H1 (cell line): ENCODE results near the gene LIMK2. TPM values are rescaled to one million over a fixed set of nuclear protein-coding genes. Genes with fewer than 3 reads are reported as not detected.

ENCODE experiments used
- CTCF ChIA-PET: fragments of 300-600 bp; sonication (Branson Sonifier 250); formaldehyde crosslinking; loops from one replicate; lab custom pipeline; 2021; ENCODE audit not compliant: partially characterized antibody; lab: Charles Lee
- POLR2A ChIA-PET: fragments of 300-600 bp; sonication (Branson Sonifier 250); formaldehyde crosslinking; loops from one replicate; lab custom pipeline; 2021; ENCODE audit warnings: inconsistent platforms; ENCODE audit not compliant: partially characterized antibody; lab: Charles Lee
- DNase-seq, 2 experiments: peaks; one replicate each; pipeline versions ENCODE4 v3.0.0 to v3.0.0-alpha.2; 2010 to 2022; ENCODE audit warnings: low spot score in 2 of 2, low read depth in 1 of 2, mixed read lengths in 1 of 2
- FAIRE-seq: peaks from 2 replicates; lab custom pipeline; 2011; peaks lifted over from hg19 to GRCh38; lab: Jason Lieb, UNC
- H2AFZ ChIP-seq: 2 replicates; pipeline ENCODE4 v1.8.1; 2012; ENCODE audit warnings: low read length, inconsistent platforms
- H2AK5ac ChIP-seq: 2 replicates; pipeline ENCODE4 v1.6.1; 2013; ENCODE audit warnings: low read depth, low read length
- H2BK120ac ChIP-seq: replicated peaks from 2 replicates; pipeline ENCODE3; 2013; ENCODE audit warnings: low read depth, low read length, inconsistent platforms
- H2BK12ac ChIP-seq: 2 replicates; pipeline ENCODE4 v1.6.1; 2013; ENCODE audit warnings: low read depth, low read length
- H2BK15ac ChIP-seq: 2 replicates; pipeline ENCODE4 v1.6.1; 2013; ENCODE audit warnings: low read length
- H2BK20ac ChIP-seq: 2 replicates; pipeline ENCODE4 v1.6.1; 2013; ENCODE audit warnings: low read length
- H2BK5ac ChIP-seq: 2 replicates; pipeline ENCODE4 v1.6.1; 2013; ENCODE audit warnings: low read depth, low read length
- H3K14ac ChIP-seq: 2 replicates; pipeline ENCODE4 v1.6.1; 2013; ENCODE audit warnings: inconsistent platforms; ENCODE audit not compliant: insufficient read length
- H3K18ac ChIP-seq: 2 replicates; pipeline ENCODE4 v1.6.1; 2013; ENCODE audit warnings: low read length; ENCODE audit errors: extremely low read depth
- H3K23ac ChIP-seq: 2 replicates; pipeline ENCODE4 v1.6.1; 2013; ENCODE audit warnings: inconsistent platforms; ENCODE audit not compliant: insufficient read length
- H3K23me2 ChIP-seq: 2 replicates; pipeline ENCODE4 v1.6.1; 2013; ENCODE audit warnings: low read depth, low read length
- H3K27ac ChIP-seq: 2 replicates; pipeline ENCODE4 v1.6.1; 2011; ENCODE audit warnings: low read depth, low read length, inconsistent platforms
- H3K27me3 ChIP-seq, 4 experiments: replicated peaks in 1 of 4; 1 replicate in 1 of 4; 2 replicates in 3 of 4; pipeline versions ENCODE4 v1.6.1 to v1.8.1; 2011 to 2013; ENCODE audit warnings: low read length in 3 of 4, mild to moderate bottlenecking in 3 of 4, inconsistent platforms in 2 of 4, mixed read lengths in 2 of 4, moderate library complexity in 1 of 4; ENCODE audit not compliant: control insufficient read depth in 3 of 4, insufficient read depth in 3 of 4; ENCODE audit errors: extremely low read depth in 1 of 4
- H3K36me3 ChIP-seq, 4 experiments: 2 replicates each; pipeline versions ENCODE4 v1.6.1 to v1.8.1; 2011 to 2013; ENCODE audit warnings: mild to moderate bottlenecking in 4 of 4, low read length in 3 of 4, moderate library complexity in 2 of 4, control low read depth in 1 of 4, inconsistent platforms in 1 of 4; ENCODE audit not compliant: insufficient read depth in 4 of 4, control insufficient read depth in 2 of 4
- H3K4ac ChIP-seq: replicated peaks from 2 replicates; pipeline ENCODE3; 2013; ENCODE audit warnings: low read length, low read depth, mixed read lengths, inconsistent platforms; ENCODE audit not compliant: insufficient read length
- H3K4me1 ChIP-seq, 4 experiments: replicated peaks in 1 of 4; 1 replicate in 1 of 4; 2 replicates in 3 of 4; pipeline versions ENCODE4 v1.6.1 to v1.8.1; 2011 to 2013; ENCODE audit warnings: low read length in 3 of 4, inconsistent platforms in 2 of 4, mixed read lengths in 1 of 4; ENCODE audit not compliant: insufficient read depth in 4 of 4, control insufficient read depth in 3 of 4
- H3K4me2 ChIP-seq, 2 experiments: 2 replicates each; pipeline versions ENCODE4 v1.6.1 to v1.8.1; 2011 to 2013; ENCODE audit warnings: low read depth in 2 of 2, low read length in 2 of 2, control low read depth in 1 of 2, inconsistent platforms in 1 of 2, mild to moderate bottlenecking in 1 of 2; ENCODE audit not compliant: insufficient read depth in 1 of 2
- H3K4me3 ChIP-seq, 4 experiments: fragments of 200-600, 300-600 bp in 1 of 4; sonication (generic), shearing (Covaris generic), sonication (Bioruptor Twin) in 1 of 4; 2 replicates each; pipeline versions ENCODE4 v1.5.1 to v1.8.1; 2011 to 2016; ENCODE audit warnings: low read length in 4 of 4, low read depth in 3 of 4, control low read depth in 2 of 4, inconsistent platforms in 2 of 4, mild to moderate bottlenecking in 2 of 4, mixed read lengths in 1 of 4, moderate library complexity in 1 of 4; ENCODE audit not compliant: insufficient read depth in 2 of 4; ENCODE audit errors: extremely low read depth in 1 of 4
- H3K56ac ChIP-seq: replicated peaks from 2 replicates; pipeline ENCODE3; 2013; ENCODE audit warnings: low read depth, mild to moderate bottlenecking, mixed read lengths, low read length, inconsistent platforms; ENCODE audit not compliant: insufficient read length
- H3K79me1 ChIP-seq: 2 replicates; pipeline ENCODE4 v1.6.1; 2013; ENCODE audit warnings: low read depth, low read length, control low read depth
- H3K79me2 ChIP-seq, 2 experiments: 2 replicates each; pipeline versions ENCODE4 v1.6.1 to v1.8.1; 2012 to 2013; ENCODE audit warnings: low read length in 2 of 2, mild to moderate bottlenecking in 2 of 2, inconsistent platforms in 1 of 2; ENCODE audit not compliant: insufficient read depth in 2 of 2, control insufficient read depth in 1 of 2
- H3K9ac ChIP-seq, 4 experiments: replicated peaks in 1 of 4; 1 replicate in 1 of 4; 2 replicates in 3 of 4; pipeline versions ENCODE4 v1.6.1 to v1.8.1; 2011 to 2013; ENCODE audit warnings: low read depth in 3 of 4, low read length in 3 of 4, control low read depth in 2 of 4, mild to moderate bottlenecking in 2 of 4, moderate library complexity in 2 of 4, inconsistent platforms in 1 of 4; ENCODE audit errors: extremely low read depth in 1 of 4
- H3K9me3 ChIP-seq, 2 experiments: 2 replicates each; pipeline versions ENCODE4 v1.6.1 to v1.8.1; 2012 to 2013; ENCODE audit warnings: mild to moderate bottlenecking in 2 of 2, moderate library complexity in 2 of 2, control low read depth in 1 of 2, inconsistent platforms in 1 of 2, low read depth in 1 of 2, low read length in 1 of 2, mixed read lengths in 1 of 2; ENCODE audit not compliant: insufficient read depth in 2 of 2
- H4K20me1 ChIP-seq, 2 experiments: replicated peaks in 1 of 2; 2 replicates each; pipeline versions ENCODE3 to v1.8.1; 2011 to 2013; ENCODE audit warnings: inconsistent platforms in 2 of 2, low read length in 2 of 2, mild to moderate bottlenecking in 1 of 2; ENCODE audit not compliant: insufficient read depth in 2 of 2, control insufficient read depth in 1 of 2
- H4K5ac ChIP-seq: 2 replicates; pipeline ENCODE4 v1.6.1; 2013; ENCODE audit warnings: low read length, low read depth, mixed read lengths, inconsistent platforms; ENCODE audit not compliant: insufficient read length
- H4K8ac ChIP-seq: 2 replicates; pipeline ENCODE4 v1.8.0; 2013; ENCODE audit warnings: mild to moderate bottlenecking, moderate library complexity, low read length, inconsistent platforms; ENCODE audit not compliant: insufficient read depth; ENCODE audit errors: extremely low read depth
- H4K91ac ChIP-seq: replicated peaks from 2 replicates; pipeline ENCODE3; 2013; ENCODE audit warnings: low read length, mixed read lengths, inconsistent platforms; ENCODE audit not compliant: insufficient read length
- CTBP2 ChIP-seq: IDR thresholded peaks from 2 replicates; pipeline ENCODE4 v1.7.0; 2011; ENCODE audit warnings: borderline replicate concordance, mild to moderate bottlenecking, moderate library complexity, mixed read lengths, low read length; ENCODE audit not compliant: insufficient read depth, insufficient read length
- E2F6 ChIP-seq: IDR thresholded peaks from 2 replicates; pipeline ENCODE4 v1.6.1; 2012; ENCODE audit warnings: inconsistent platforms
- EZH2 ChIP-seq: fragments of 200-600 bp; sonication (generic); IDR thresholded peaks from 2 replicates; pipeline ENCODE4 v1.7.1; 2012; ENCODE audit warnings: low read depth, mild to moderate bottlenecking, moderate library complexity, low read length, inconsistent platforms; ENCODE audit not compliant: severe bottlenecking
- GTF2F1 ChIP-seq: IDR thresholded peaks from 2 replicates; pipeline ENCODE4 v1.6.1; 2012; ENCODE audit warnings: low read depth, low read length, improper control_type of control experiment, borderline replicate concordance
- KDM5A ChIP-seq: fragments of 200-600 bp; IDR thresholded peaks from 2 replicates; pipeline ENCODE4 v1.7.1; 2012; ENCODE audit warnings: mild to moderate bottlenecking, low read length, inconsistent platforms, mixed read lengths
- RBBP5 ChIP-seq: IDR thresholded peaks from 2 replicates; pipeline ENCODE4 v1.7.1; 2012; ENCODE audit warnings: low read depth, mild to moderate bottlenecking, inconsistent platforms, low read length, moderate library complexity, borderline replicate concordance
- SRF ChIP-seq: IDR thresholded peaks from 2 replicates; pipeline ENCODE4 v1.6.1; 2011; ENCODE audit warnings: mild to moderate bottlenecking, low read depth, low read length, moderate library complexity
- WGBS, 2 experiments: shearing (Covaris generic) in 1 of 2; methylation state at CpG; one replicate each; pipeline versions ENCODE4 v1.1.6 to v1.1.7; 2013 to 2015; ENCODE audit warnings: low lambda C conversion rate in 2 of 2, mixed read lengths in 2 of 2, inconsistent platforms in 1 of 2, low coverage in 1 of 2, missing lambda C conversion rate in 1 of 2; ENCODE audit not compliant: insufficient replicate concordance in 2 of 2, insufficient coverage in 1 of 2, insufficient read length in 1 of 2; ENCODE audit errors: extremely low coverage in 1 of 2, missing lambda C conversion rate in 1 of 2; 5-methylcytosine and 5-hydroxymethylcytosine counted together
- polyA plus RNA-seq, 7 experiments: library from polyadenylated mRNA; depleted of rRNA in 3 of 7; stranded (reverse) in 5 of 7; unstranded in 2 of 7; fragments of >200 nt in 5 of 7; fragments of 200-250 nt in 2 of 7; gene quantifications; 1 replicate in 5 of 7; 2 replicates in 1 of 7; 4 replicates in 1 of 7; pipeline versions ENCODE4 v1.2.1 to v1.2.3, GENCODE V29; 2011 to 2013; ENCODE audit warnings: missing spikeins in 2 of 7, mixed read lengths in 2 of 7
- total RNA-seq: library from RNA; stranded (reverse); fragmentation: NEBNext Ultra II Directional; extraction: Animal tissue kit (Norgen Biotek cat#: 25700); gene quantifications from 2 replicates; pipeline ENCODE4 v1.2.1, GENCODE V29; 2021
- TF ChIP-seq, protein P1 (sequence below): IDR thresholded peaks from 2 replicates; pipeline ENCODE4 v1.6.1; 2012; ENCODE audit warnings: low read length, inconsistent platforms

Gene LIMK2
- total and polyA plus RNA-seq, 2 of the 8 experiments (the other 6 are each of a cell fraction or from before 2014, with no cell fraction given), result 13.2 to 37.6 TPM

DNA sequence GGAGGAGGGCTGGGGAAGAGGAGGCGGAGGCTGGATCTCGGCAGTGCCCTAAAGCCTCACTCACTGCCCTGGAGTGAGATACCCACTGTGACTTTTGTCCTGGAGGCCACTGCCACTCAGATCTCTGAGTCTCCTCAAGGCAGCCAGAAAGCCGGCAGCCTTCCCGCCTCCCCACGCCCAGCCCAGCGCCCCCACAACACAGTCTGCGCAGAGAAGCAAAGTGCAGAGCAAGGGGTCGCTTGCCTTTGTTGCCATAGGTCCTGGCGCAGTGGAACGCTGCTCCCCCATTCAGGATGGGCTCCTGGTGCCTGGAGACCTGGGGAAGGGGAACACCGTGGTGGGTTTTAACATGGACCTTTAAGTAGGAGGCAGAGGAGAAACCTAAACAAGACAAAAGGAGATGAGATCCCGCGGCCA lies 116.5 kb downstream of the LIMK2 start:
- WGBS, 2 experiments, result 94% methylated on average over 13 of the region's 13 CpGs; no CpG with 5 or more reads in 1 of the 2 experiments
- H3K9me3 ChIP-seq, result no peaks in the 10 kb centered on the region
- TF ChIP-seq, protein P1, sequence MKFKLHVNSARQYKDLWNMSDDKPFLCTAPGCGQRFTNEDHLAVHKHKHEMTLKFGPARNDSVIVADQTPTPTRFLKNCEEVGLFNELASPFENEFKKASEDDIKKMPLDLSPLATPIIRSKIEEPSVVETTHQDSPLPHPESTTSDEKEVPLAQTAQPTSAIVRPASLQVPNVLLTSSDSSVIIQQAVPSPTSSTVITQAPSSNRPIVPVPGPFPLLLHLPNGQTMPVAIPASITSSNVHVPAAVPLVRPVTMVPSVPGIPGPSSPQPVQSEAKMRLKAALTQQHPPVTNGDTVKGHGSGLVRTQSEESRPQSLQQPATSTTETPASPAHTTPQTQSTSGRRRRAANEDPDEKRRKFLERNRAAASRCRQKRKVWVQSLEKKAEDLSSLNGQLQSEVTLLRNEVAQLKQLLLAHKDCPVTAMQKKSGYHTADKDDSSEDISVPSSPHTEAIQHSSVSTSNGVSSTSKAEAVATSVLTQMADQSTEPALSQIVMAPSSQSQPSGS, result no peak
- TF ChIP-seq GTF2F1 (no peak), RBBP5 (no peak), KDM5A (no peak), CTBP2 (no peak), SRF (no peak), E2F6 (no peak), EZH2 (no peak)
- H3K18ac ChIP-seq, result no peak overlapping the region
- H3K79me1 ChIP-seq, result peaks cover 12% of the 10 kb centered on the region
- H3K4ac ChIP-seq, result no peak overlapping the region
- H2BK15ac ChIP-seq, result no peak overlapping the region
- H2AK5ac ChIP-seq, result no peak overlapping the region
- H2BK12ac ChIP-seq, result no peak overlapping the region
- H3K27ac ChIP-seq, result no peak overlapping the region
- ChIA-PET CTCF (interaction anchor here (1.0 to 3.5 kb wide), 2 partner anchors 15 to 16 kb away, joined by 3 to 17 read pairs; no protein-coding TSS in a partner anchor), POLR2A (interaction anchor here (10.7 kb wide), 1 partner anchor 13 kb away, joined by 116 read pairs; no protein-coding TSS in a partner anchor)
- DNase-seq (no peak), FAIRE-seq (no peak)
- no peak overlapping the region for H3K56ac ChIP-seq
- H3K27me3 ChIP-seq, result no peaks in the 10 kb centered on the region
- no peak overlapping the region for H2BK20ac ChIP-seq
- H3K23me2 ChIP-seq, result no peaks in the 10 kb centered on the region
- peaks cover 0 to 28% of the 10 kb centered on the region in 2 experiments; a peak in 2 of 4 replicates for H3K79me2 ChIP-seq
- peaks cover 6 to 23% of the 10 kb centered on the region in 2 experiments for H4K20me1 ChIP-seq
- H2BK120ac ChIP-seq, result no peak overlapping the region
- no peak overlapping the region for H4K8ac ChIP-seq
- peaks cover 47 to 73% (median 61%) of the 10 kb centered on the region in 4 experiments for H3K36me3 ChIP-seq
- no peak overlapping the region for H2BK5ac ChIP-seq
- H3K9ac ChIP-seq, result no peak overlapping the region
- H3K4me2 ChIP-seq, result no peak overlapping the region
- H3K4me3 ChIP-seq, result no peak overlapping the region
- H2AFZ ChIP-seq, result no peak overlapping the region
- no peak overlapping the region for H4K5ac ChIP-seq
- no peaks in the 10 kb centered on the region; a peak in 1 of 7 replicates for H3K4me1 ChIP-seq
- H4K91ac ChIP-seq, result no peak overlapping the region
- H3K14ac ChIP-seq, result no peak overlapping the region
- no peak overlapping the region for H3K23ac ChIP-seq
